IMR-90 (cell line): ENCODE measurements around the gene ANKDD1A.

ENCODE experiments used
- CEBPB ChIP-seq: IDR thresholded peaks from 2 replicates; pipeline ENCODE4 v1.6.1; 2012; ENCODE audit warnings: low read depth, low read length, improper control_type of control experiment
- CHD1 ChIP-seq: IDR thresholded peaks from 2 replicates; pipeline ENCODE4 v1.6.1; 2012; ENCODE audit warnings: low read depth, low read length, improper control_type of control experiment
- FOS ChIP-seq: fragments of 150-350 bp; IDR thresholded peaks from 2 replicates; pipeline ENCODE4 v1.6.1; 2016; ENCODE audit warnings: low read depth, low read length
- MXI1 ChIP-seq: IDR thresholded peaks from 2 replicates; pipeline ENCODE4 v1.6.1; 2012; ENCODE audit warnings: low read depth, mild to moderate bottlenecking, low read length, moderate library complexity, borderline replicate concordance
- POLR2A ChIP-seq: IDR thresholded peaks from 2 replicates; pipeline ENCODE4 v1.6.1; 2012; ENCODE audit warnings: mild to moderate bottlenecking, low read depth, low read length
- RFX5 ChIP-seq: IDR thresholded peaks from 2 replicates; pipeline ENCODE4 v1.8.0; 2012; ENCODE audit warnings: low read depth, mild to moderate bottlenecking, low read length, moderate library complexity
- SMC3 ChIP-seq: fragments of 150-350 bp; IDR thresholded peaks from 2 replicates; pipeline ENCODE4 v1.6.1; 2016; ENCODE audit warnings: low read depth, mild to moderate bottlenecking, antibody characterized with exemption, low read length, moderate library complexity
- TF ChIP-seq, protein P1 (sequence below): conservative IDR thresholded peaks from 2 replicates; pipeline ENCODE4 v1.5.1; 2012; ENCODE audit warnings: mild to moderate bottlenecking, low read depth, low read length, improper control_type of control experiment
- TF ChIP-seq, protein P2 (sequence below): fragments of 150-350 bp; IDR thresholded peaks from 2 replicates; pipeline ENCODE4 v1.6.1; 2016; ENCODE audit warnings: low read depth, mild to moderate bottlenecking, low read length, moderate library complexity, borderline replicate concordance

DNA sequence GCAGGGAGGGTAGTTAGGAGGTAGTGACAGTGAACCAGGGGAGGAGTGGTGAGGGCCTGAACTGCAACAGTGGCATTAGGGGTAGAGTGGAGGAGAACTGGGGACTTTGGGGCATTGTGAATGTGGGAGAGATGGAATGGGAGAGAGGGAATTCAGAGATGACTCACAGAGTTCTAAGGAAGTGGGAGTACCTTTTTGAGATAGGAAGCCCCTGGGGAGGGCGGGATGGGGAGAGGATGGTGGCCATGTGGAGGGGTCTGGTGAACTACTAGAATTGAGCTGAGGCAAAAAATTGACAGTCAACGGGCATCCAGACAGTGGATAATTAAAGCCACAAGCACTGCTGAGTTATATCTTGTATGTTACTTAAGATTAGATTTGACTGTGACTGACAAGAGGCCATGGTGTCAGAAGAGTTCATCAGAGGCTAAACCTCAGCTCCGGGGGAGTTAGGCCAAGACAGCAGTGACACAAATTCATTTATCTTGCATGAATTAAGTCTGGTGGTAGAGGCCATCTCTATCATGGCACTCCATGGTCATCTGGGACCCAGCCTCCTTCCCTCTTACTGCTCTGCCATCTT is 36.0 kb upstream of the ANKDD1A start:
- TF ChIP-seq, protein P1, sequence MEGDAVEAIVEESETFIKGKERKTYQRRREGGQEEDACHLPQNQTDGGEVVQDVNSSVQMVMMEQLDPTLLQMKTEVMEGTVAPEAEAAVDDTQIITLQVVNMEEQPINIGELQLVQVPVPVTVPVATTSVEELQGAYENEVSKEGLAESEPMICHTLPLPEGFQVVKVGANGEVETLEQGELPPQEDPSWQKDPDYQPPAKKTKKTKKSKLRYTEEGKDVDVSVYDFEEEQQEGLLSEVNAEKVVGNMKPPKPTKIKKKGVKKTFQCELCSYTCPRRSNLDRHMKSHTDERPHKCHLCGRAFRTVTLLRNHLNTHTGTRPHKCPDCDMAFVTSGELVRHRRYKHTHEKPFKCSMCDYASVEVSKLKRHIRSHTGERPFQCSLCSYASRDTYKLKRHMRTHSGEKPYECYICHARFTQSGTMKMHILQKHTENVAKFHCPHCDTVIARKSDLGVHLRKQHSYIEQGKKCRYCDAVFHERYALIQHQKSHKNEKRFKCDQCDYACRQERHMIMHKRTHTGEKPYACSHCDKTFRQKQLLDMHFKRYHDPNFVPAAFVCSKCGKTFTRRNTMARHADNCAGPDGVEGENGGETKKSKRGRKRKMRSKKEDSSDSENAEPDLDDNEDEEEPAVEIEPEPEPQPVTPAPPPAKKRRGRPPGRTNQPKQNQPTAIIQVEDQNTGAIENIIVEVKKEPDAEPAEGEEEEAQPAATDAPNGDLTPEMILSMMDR: no peak
- TF ChIP-seq POLR2A: no peak
- no peak for TF ChIP-seq CEBPB
- TF ChIP-seq SMC3: no peak
- no peak for TF ChIP-seq RFX5
- no peak for TF ChIP-seq MXI1
- TF ChIP-seq, protein P2, sequence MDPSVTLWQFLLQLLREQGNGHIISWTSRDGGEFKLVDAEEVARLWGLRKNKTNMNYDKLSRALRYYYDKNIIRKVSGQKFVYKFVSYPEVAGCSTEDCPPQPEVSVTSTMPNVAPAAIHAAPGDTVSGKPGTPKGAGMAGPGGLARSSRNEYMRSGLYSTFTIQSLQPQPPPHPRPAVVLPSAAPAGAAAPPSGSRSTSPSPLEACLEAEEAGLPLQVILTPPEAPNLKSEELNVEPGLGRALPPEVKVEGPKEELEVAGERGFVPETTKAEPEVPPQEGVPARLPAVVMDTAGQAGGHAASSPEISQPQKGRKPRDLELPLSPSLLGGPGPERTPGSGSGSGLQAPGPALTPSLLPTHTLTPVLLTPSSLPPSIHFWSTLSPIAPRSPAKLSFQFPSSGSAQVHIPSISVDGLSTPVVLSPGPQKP: no peak
- no peak for TF ChIP-seq CHD1
- TF ChIP-seq FOS: no peak
